ENCODE results near the gene MTHFD2.

MTHFD2 gene

DNA sequence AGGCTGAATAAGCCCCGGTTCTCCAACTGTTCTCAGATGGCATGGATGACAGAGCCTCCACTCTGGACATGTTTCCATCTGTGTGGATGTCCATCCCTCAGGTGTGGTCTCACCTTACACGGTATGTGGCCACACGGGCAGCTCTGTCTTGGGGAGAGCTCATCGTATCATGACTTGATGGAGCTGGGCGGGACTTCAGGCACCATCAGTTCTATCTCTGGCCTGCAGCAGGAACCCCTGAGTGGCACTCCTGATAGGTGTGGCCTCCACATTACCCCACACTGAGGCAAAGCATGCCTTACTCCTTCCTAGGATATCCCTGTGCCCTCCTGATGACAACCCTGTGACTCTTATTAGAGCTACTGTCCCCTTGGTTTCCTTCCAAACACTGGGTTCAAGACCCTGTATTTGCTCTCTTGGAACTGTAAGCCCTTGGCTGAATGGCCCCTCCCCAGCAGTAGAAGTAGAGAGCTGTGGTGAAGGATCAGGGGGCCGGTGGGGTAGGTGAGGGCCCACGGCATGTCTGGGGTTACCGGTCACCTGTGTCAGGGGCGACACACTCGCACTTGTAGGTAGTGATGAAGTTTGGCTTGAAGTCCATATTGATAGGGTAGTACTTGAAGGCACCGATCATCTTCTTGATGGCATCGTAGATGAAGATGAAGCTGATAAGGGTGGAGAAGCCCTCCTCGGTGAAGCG, 48.2 kb downstream of the MTHFD2 start (continued):
- TF ChIP-seq, protein P1, sequence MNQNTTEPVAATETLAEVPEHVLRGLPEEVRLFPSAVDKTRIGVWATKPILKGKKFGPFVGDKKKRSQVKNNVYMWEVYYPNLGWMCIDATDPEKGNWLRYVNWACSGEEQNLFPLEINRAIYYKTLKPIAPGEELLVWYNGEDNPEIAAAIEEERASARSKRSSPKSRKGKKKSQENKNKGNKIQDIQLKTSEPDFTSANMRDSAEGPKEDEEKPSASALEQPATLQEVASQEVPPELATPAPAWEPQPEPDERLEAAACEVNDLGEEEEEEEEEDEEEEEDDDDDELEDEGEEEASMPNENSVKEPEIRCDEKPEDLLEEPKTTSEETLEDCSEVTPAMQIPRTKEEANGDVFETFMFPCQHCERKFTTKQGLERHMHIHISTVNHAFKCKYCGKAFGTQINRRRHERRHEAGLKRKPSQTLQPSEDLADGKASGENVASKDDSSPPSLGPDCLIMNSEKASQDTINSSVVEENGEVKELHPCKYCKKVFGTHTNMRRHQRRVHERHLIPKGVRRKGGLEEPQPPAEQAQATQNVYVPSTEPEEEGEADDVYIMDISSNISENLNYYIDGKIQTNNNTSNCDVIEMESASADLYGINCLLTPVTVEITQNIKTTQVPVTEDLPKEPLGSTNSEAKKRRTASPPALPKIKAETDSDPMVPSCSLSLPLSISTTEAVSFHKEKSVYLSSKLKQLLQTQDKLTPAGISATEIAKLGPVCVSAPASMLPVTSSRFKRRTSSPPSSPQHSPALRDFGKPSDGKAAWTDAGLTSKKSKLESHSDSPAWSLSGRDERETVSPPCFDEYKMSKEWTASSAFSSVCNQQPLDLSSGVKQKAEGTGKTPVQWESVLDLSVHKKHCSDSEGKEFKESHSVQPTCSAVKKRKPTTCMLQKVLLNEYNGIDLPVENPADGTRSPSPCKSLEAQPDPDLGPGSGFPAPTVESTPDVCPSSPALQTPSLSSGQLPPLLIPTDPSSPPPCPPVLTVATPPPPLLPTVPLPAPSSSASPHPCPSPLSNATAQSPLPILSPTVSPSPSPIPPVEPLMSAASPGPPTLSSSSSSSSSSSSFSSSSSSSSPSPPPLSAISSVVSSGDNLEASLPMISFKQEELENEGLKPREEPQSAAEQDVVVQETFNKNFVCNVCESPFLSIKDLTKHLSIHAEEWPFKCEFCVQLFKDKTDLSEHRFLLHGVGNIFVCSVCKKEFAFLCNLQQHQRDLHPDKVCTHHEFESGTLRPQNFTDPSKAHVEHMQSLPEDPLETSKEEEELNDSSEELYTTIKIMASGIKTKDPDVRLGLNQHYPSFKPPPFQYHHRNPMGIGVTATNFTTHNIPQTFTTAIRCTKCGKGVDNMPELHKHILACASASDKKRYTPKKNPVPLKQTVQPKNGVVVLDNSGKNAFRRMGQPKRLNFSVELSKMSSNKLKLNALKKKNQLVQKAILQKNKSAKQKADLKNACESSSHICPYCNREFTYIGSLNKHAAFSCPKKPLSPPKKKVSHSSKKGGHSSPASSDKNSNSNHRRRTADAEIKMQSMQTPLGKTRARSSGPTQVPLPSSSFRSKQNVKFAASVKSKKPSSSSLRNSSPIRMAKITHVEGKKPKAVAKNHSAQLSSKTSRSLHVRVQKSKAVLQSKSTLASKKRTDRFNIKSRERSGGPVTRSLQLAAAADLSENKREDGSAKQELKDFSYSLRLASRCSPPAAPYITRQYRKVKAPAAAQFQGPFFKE (tag by site-specific recombination; IDR thresholded peaks at IDR 0.05; ENCODE audit: borderline replicate concordance) = no peak
- no peak for TF ChIP-seq ZNF623 (tag by site-specific recombination; IDR thresholded peaks at IDR 0.05)

DNA sequence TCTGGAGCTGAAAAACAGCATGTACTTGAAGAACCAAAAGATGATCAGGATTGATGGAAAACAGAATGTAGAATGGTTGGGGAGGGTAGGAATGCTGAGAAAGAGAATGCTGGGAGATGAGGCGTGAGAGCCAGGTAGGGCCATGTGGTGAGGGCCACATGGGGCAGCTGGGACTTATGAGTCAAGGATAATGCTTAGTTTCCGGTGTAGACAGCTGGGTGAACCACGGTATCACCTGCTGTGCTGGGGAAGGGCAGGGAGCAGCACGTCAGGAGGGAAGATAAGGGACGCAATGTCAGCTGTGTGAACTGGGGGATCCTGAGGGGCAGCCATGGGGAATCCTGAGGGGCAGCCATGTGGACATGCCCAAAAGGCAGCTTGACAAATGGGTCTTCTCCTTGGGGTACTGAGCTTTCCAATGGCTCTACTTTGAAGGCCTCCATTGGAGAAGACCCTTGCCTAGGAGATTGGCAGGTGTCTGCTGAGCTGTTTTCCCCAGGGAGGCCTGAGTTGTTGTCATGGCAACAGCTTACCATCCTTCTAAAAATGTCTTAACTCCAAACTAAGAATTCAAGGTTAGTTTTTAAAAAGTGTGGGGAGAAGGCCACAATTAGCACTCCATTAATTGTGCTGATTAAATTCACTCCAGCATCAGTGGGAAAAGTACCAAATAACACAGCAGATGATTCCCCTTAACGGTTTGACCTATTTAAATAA, 51.1 kb downstream of the MTHFD2 start:
- Histone ChIP-seq H3K36me3 (ENCODE audit: control insufficient read depth in 2 of 2, insufficient read depth in 1 of 2, low read length in 2 of 2) (no peaks in the 10 kb centered on the region), H3K9me3 (ENCODE audit: control insufficient read depth, insufficient read depth, low read depth, low read length) (no peaks in the 10 kb centered on the region), H3K27ac (ENCODE audit: extremely low read depth, low read depth, low read length) (no peak overlapping the region), H3K4me3 (ENCODE audit: low read depth, low read length) (no peak overlapping the region), H3K4me1 (ENCODE audit: control insufficient read depth, insufficient read depth, low read length) (no peaks in the 10 kb centered on the region)
- TF ChIP-seq ZNF157 (tag by site-specific recombination; IDR thresholded peaks at IDR 0.05) (no peak), ZNF391 (tag by site-specific recombination; IDR thresholded peaks at IDR 0.05; ENCODE audit: borderline replicate concordance, low read depth) (no peak), ZNF18 (tag by site-specific recombination; IDR thresholded peaks at IDR 0.05) (no peak), ZNF239 (tag by site-specific recombination; IDR thresholded peaks at IDR 0.05) (no peak), YY1 (tag by site-specific recombination; IDR thresholded peaks at IDR 0.05) (no peak), ZNF148 (tag by site-specific recombination; IDR thresholded peaks at IDR 0.05; ENCODE audit: borderline replicate concordance) (no peak), ZIC2 (tag by site-specific recombination; IDR thresholded peaks at IDR 0.05) (peak; percentile 61; the same call in 1 of the 2 replicates), ZNF76 (tag by site-specific recombination; IDR thresholded peaks at IDR 0.05; ENCODE audit: borderline replicate concordance, low read depth) (no peak)
- CTCF ChIA-PET = interaction anchor here (0.6 to 6.0 kb wide), 43 partner anchors 9 to 1076 kb away, joined by 3 to 54 read pairs (median 4); partner anchors contain the start of gene STAMBP
- POLR2A ChIA-PET = no interaction called here

GRCh38 chr2:74250189-74250631, 51.8 kb downstream of the MTHFD2 start:
- CTCF ChIA-PET = interaction anchor here (0.6 to 6.0 kb wide), 41 partner anchors 9 to 474 kb away, joined by 3 to 54 read pairs (median 4); partner anchors contain the start of gene STAMBP
- no peak for TF ChIP-seq KLF7 (tag by site-specific recombination; IDR thresholded peaks at IDR 0.05; ENCODE audit: borderline replicate concordance)
- TF ChIP-seq ZNF10 (tag by site-specific recombination; IDR thresholded peaks at IDR 0.05) = peak; percentile 84
- TF ChIP-seq ZNF747 (tag by site-specific recombination; IDR thresholded peaks at IDR 0.05) = no peak
- TF ChIP-seq ZNF654 (tag by site-specific recombination; IDR thresholded peaks at IDR 0.05; ENCODE audit: low read depth) = peak; percentile 48
- Histone ChIP-seq H3K4me3 (ENCODE audit: low read depth, low read length) (no peak overlapping the region), H3K27ac (ENCODE audit: extremely low read depth, low read depth, low read length) (no peak overlapping the region), H3K9me3 (ENCODE audit: control insufficient read depth, insufficient read depth, low read depth, low read length) (no peaks in the 10 kb centered on the region), H3K36me3 (ENCODE audit: control insufficient read depth in 2 of 2, insufficient read depth in 1 of 2, low read length in 2 of 2) (no peaks in the 10 kb centered on the region), H3K4me1 (ENCODE audit: control insufficient read depth, insufficient read depth, low read length) (no peaks in the 10 kb centered on the region)
- POLR2A ChIA-PET = no interaction called here

Data from HEK293 (cell line).